Measurements from ENCODE around the gene IRS2. TPM values are rescaled to one million over a fixed set of nuclear protein-coding genes. Genes with fewer than 3 reads are reported as not detected.

IRS2 gene
- polyA plus RNA-seq, 1 donor (not counting 4 experiments of a cell fraction or from before 2014, with no cell fraction given) = 2.3 TPM

DNA sequence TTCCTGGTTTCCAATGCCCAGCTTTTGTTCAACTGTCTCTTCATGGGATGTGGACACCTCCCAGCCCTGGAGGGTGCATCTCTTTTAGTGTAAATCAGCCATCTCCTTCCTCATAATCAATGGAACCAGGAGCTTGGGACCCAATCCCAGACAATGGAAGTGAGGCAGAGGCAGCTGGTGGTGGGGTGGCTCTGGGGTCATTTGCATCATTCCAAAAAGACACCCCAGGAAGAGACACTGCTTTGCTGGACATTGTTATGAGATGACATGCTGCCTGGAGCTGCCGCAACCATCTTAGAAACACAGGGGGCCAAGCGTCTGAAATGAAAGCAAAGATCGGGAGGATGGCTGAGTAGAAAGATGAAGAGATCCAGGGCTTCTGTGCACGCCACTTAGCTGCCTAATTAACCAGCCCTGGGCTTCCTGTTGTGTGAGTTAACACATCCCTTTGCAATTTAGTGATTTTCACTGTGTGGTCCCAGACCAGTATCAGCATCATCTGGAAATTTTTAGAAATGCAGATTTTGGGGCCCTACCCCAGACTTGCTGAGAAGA lies 36.1 kb downstream of the IRS2 start:
- Histone ChIP-seq H3K27me3 (ENCODE audit: control insufficient read depth, extremely low read depth, insufficient read depth, low read length) (no peaks in the 10 kb centered on the region), H4K20me1 (ENCODE audit: control insufficient read depth, extremely low read depth, insufficient read depth, low read length) (no peaks in the 10 kb centered on the region), H2AFZ (ENCODE audit: control insufficient read depth, low read length) (no peak overlapping the region), H3K9me1 (ENCODE audit: control insufficient read depth, extremely low read depth, insufficient read depth, low read length) (no peaks in the 10 kb centered on the region), H3K79me2 (ENCODE audit: control insufficient read depth, insufficient read depth, low read length) (no peaks in the 10 kb centered on the region), H3K9me3 (ENCODE audit: control insufficient read depth, low read depth, low read length) (peaks cover 2% of the 10 kb centered on the region), H3K4me2 (ENCODE audit: control insufficient read depth, extremely low read depth, insufficient read depth, low read depth, low read length) (no peak overlapping the region), H3K4me1 (ENCODE audit: control insufficient read depth, extremely low read depth, insufficient read depth, low read length) (no peaks in the 10 kb centered on the region), H3K9ac (ENCODE audit: control insufficient read depth, extremely low read depth, insufficient read depth, low read length) (no peak overlapping the region), H3K27ac (ENCODE audit: control insufficient read depth, insufficient read depth, low read length) (no peak overlapping the region), H3K4me3 (ENCODE audit: control insufficient read depth in 2 of 3, extremely low read depth in 1 of 3, insufficient read depth in 2 of 3, low read depth in 1 of 3, low read length in 3 of 3) (no peak overlapping the region), H3K36me3 (ENCODE audit: control insufficient read depth in 2 of 2, extremely low read depth in 1 of 2, insufficient read depth in 2 of 2, low read length in 2 of 2) (no peaks in the 10 kb centered on the region)
- dilution Hi-C loops (cut with MboI; ENCODE audit: extremely low pct_ligation_motif_present, low sequenced_read_pairs) = no loop called here
- no peak for TF ChIP-seq EZH2 (IDR thresholded peaks at IDR 0.05; ENCODE audit: low read length)
- TF ChIP-seq, protein P1, sequence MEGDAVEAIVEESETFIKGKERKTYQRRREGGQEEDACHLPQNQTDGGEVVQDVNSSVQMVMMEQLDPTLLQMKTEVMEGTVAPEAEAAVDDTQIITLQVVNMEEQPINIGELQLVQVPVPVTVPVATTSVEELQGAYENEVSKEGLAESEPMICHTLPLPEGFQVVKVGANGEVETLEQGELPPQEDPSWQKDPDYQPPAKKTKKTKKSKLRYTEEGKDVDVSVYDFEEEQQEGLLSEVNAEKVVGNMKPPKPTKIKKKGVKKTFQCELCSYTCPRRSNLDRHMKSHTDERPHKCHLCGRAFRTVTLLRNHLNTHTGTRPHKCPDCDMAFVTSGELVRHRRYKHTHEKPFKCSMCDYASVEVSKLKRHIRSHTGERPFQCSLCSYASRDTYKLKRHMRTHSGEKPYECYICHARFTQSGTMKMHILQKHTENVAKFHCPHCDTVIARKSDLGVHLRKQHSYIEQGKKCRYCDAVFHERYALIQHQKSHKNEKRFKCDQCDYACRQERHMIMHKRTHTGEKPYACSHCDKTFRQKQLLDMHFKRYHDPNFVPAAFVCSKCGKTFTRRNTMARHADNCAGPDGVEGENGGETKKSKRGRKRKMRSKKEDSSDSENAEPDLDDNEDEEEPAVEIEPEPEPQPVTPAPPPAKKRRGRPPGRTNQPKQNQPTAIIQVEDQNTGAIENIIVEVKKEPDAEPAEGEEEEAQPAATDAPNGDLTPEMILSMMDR (optimal IDR thresholded peaks at IDR 0.05 in 1 of 3, IDR thresholded peaks at IDR 0.05 in 1 of 3, conservative IDR thresholded peaks at IDR 0.05 in 1 of 3; ENCODE audit: extremely low read depth in 1 of 3, insufficient read depth in 2 of 3, low read length in 3 of 3) = no peak
- DNase-seq (ENCODE audit: low read depth, low spot score) (no peak), FAIRE-seq (no peak)

DNA sequence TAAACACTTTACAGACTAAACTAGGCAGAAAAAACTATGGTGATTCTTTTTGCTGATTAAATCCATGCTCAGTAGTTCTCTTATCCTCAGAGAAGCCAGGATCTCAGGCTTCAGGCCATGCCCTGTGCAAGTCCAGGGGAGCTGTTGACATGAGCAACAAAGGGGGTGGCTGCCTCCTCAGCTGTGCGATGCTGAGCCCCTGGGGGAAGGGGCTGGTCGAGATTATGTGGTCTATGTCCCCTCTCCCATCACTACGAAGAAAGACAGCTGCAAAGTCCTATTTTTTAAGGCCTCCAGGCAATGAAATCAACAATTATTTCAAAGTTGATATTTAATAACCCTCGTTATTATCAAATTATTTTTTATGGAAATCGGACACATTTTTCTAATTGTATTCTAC lies 37.0 kb downstream of the IRS2 start:
- FAIRE-seq = no peak
- no peak overlapping the region for H3K4me2 ChIP-seq (ENCODE audit: control insufficient read depth, extremely low read depth, insufficient read depth, low read depth, low read length)
- no peaks in the 10 kb centered on the region for H3K36me3 ChIP-seq (ENCODE audit: control insufficient read depth in 2 of 2, extremely low read depth in 1 of 2, insufficient read depth in 2 of 2, low read length in 2 of 2)
- H3K4me1 ChIP-seq (ENCODE audit: control insufficient read depth, extremely low read depth, insufficient read depth, low read length) = peaks cover 3% of the 10 kb centered on the region
- H4K20me1 ChIP-seq (ENCODE audit: control insufficient read depth, extremely low read depth, insufficient read depth, low read length) = no peaks in the 10 kb centered on the region
- H3K4me3 ChIP-seq (ENCODE audit: control insufficient read depth in 2 of 3, extremely low read depth in 1 of 3, insufficient read depth in 2 of 3, low read depth in 1 of 3, low read length in 3 of 3) = no peak overlapping the region
- no peaks in the 10 kb centered on the region for H3K79me2 ChIP-seq (ENCODE audit: control insufficient read depth, insufficient read depth, low read length)
- DNase-seq (ENCODE audit: low read depth, low spot score) = no peak
- H3K27me3 ChIP-seq (ENCODE audit: control insufficient read depth, extremely low read depth, insufficient read depth, low read length) = no peaks in the 10 kb centered on the region
- dilution Hi-C loops (cut with MboI; ENCODE audit: extremely low pct_ligation_motif_present, low sequenced_read_pairs) = no loop called here
- TF ChIP-seq EZH2 (IDR thresholded peaks at IDR 0.05; ENCODE audit: low read length) = no peak
- TF ChIP-seq, protein P1 (optimal IDR thresholded peaks at IDR 0.05 in 1 of 3, IDR thresholded peaks at IDR 0.05 in 1 of 3, conservative IDR thresholded peaks at IDR 0.05 in 1 of 3; ENCODE audit: extremely low read depth in 1 of 3, insufficient read depth in 2 of 3, low read length in 3 of 3) = no peak
- H3K27ac ChIP-seq (ENCODE audit: control insufficient read depth, insufficient read depth, low read length) = no peak overlapping the region
- H3K9ac ChIP-seq (ENCODE audit: control insufficient read depth, extremely low read depth, insufficient read depth, low read length) = no peak overlapping the region
- H3K9me1 ChIP-seq (ENCODE audit: control insufficient read depth, extremely low read depth, insufficient read depth, low read length) = no peaks in the 10 kb centered on the region
- H2AFZ ChIP-seq (ENCODE audit: control insufficient read depth, low read length) = no peak overlapping the region
- H3K9me3 ChIP-seq (ENCODE audit: control insufficient read depth, low read depth, low read length) = peaks cover 5% of the 10 kb centered on the region
